SK-N-SH treated with all-trans-retinoic acid at 6 μM for 48 hours (cell line): Measurements from ENCODE around the gene SLC19A1.

Source experiments
- CSDC2 ChIP-seq: fragments of 250-450 bp; sonication (Bioruptor Pico); IDR thresholded peaks from 2 replicates; pipeline ENCODE4 v1.5.0; 2020; ENCODE audit warnings: mild to moderate bottlenecking, moderate library complexity
- PATZ1 ChIP-seq: fragments of 250-450 bp; sonication (Bioruptor Pico); IDR thresholded peaks from 2 replicates; pipeline ENCODE4 v1.8.0; 2020; ENCODE audit warnings: mild to moderate bottlenecking, moderate library complexity, borderline replicate concordance
- ZFP3 ChIP-seq: fragments of 250-450 bp; sonication (Bioruptor Pico); IDR thresholded peaks from 2 replicates; pipeline ENCODE4 v1.5.0; 2020; ENCODE audit warnings: mild to moderate bottlenecking, moderate library complexity

- TF ChIP-seq PATZ1 (no peak), CSDC2 (no peak), ZFP3 (no peak)
Observed at GRCh38 chr21:45455674-45456583, 86.3 kb downstream of the SLC19A1 start.
